Activated CD8-positive, alpha-beta memory T cell treated with anti-CD3 and anti-CD28 coated beads, Interleukin-2, amount 50 U/mL, for 24 hours (primary cell): ENCODE data around the gene FOXN4.

Source experiments
- DNase-seq: peaks from one replicate; pipeline ENCODE4 v3.0.0-alpha.2; 2020; ENCODE audit errors: extremely low read depth

The FOXN4 gene

GRCh38 chr12:109258607-109259544 lies 50.2 kb downstream of the FOXN4 start:
- no peak for DNase-seq

- no peak for DNase-seq
These were observed 50.9 kb downstream of the FOXN4 start for GRCh38 chr12:109258201-109258600.

GRCh38 chr12:109256011-109256410 lies 53.1 kb downstream of the FOXN4 start:
- DNase-seq: no peak

DNA sequence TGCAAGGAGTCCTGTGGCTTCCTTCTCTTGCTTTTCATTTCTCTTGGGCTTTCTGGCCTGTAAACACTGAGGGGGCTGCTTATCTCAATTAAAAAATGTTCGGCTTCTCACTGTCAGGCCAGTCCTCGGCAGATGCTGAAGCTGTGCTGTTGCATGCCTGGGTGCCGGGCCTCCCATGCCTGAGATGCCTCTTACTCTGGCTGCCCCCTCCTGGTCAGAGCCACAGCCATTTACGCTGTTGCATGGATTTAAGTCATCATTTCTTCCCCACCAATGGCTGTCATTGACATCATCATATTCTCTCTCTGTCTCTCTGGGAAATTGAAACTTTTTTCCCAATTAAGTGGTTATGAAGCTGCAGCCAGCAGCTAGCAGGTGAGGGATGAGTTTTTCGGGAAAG lies 53.7 kb downstream of the FOXN4 start:
- DNase-seq: no peak

DNA sequence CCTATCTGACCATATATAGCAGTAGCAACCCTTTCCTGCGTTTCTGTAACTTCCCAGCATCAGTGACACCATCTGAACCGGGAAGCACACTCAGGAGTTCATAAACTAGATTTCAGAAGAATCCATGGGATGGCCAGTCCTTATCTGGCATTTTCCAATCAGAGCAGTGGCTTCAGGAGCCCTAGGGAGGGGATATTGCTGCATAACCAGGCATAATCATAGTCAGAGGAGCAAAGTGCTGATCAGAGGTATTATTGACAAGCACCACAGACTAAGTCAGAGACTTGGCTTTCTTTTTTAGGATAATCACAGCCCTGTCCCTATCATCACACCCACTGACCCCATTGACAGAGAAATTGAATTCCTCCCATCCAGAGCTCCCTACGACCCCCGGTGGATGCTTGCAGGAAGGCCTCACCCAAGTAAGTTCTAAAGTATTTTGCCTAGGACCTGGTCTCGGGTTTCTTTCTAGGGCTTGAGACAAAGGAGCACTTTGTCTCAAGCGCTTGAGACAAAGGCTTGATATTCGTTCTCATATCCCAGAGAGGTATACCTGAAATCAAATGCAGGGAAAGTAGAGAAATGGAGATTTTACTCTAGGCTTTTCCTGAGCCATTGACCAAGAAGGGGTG lies 55.1 kb downstream of the FOXN4 start:
- no peak for DNase-seq

DNA sequence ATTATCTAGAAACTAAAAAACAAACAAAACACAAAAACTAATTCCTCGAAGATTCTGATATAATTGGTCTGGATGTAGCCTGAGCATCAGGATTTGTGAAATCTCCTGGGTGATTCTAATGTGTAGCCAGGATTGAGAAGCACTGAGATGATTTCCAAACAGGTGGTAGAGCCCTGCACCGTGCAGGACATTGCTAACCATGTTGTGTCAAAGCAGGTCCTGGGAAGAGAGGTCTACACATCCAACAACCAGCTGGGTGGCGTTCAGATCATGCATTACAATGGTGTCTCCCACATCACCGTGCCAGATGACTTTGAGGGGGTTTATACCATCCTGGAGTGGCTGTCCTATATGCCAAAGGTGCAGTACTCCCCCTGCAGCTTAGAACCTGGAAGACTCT lies 56.3 kb downstream of the FOXN4 start:
- DNase-seq: no peak

- DNase-seq: no peak
These were observed 58.6 kb downstream of the FOXN4 start for GRCh38 chr12:109250523-109250922.

- DNase-seq: no peak
These were observed 61.0 kb downstream of the FOXN4 start for GRCh38 chr12:109247831-109248654.

GRCh38 chr12:109246221-109246620 lies 62.9 kb downstream of the FOXN4 start:
- no peak for DNase-seq

GRCh38 chr12:109244073-109244472 lies 65.0 kb downstream of the FOXN4 start:
- no peak for DNase-seq

DNA sequence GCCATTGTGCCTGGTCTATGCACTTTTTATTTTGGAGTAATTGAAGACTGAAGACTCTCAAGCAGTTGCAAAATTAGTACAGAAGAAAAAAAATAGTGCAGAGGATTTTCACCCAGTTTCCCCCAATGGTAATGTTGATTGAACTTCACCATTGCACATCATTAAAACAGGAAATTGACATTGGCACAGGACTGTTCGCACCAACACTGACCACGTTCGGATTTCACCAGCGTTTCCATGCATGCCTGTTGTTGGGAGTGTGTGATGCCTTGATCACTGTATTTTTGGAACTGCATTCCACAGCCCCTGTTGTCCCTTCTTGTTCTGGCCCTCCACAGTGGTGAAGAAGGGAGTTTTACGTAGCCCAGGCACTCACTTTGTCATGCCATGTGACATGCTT lies 67.1 kb downstream of the FOXN4 start:
- no peak for DNase-seq

DNA sequence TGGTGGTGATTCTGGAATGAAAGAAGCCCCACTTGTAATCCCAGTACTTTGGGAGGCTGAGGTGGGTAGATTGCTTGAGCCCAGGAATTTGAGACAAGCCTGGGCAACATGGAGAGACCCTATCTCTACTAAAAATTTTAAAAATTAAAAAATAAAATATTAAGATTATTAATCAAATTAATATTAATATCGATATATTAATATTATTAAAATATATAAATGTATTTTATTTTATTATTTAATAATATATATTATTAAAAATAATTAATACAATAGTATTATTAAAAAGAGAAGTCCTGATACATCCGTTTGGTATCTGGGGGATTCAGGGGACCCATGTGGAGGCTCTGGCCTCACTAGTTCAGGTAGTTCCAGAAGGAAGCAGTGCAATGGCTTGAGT lies 68.7 kb downstream of the FOXN4 start:
- no peak for DNase-seq

DNA sequence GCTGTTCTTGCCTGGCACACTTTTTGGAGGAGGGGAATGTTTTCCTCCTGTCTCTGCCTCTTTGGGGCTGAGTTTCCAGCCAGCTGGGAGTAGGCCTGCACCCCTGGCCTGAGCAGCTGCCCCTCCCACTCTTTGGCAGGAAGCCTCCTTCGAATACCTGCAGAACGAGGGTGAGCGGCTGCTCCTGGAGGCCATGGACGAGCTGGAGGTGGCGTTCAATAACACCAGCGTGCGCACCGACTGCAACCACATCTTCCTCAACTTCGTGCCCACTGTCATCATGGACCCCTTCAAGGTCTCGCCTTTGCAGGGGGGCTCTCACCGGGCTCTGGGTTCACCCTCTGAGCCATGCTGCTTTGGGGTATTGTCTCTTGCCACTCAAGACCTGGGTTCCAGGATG lies 69.4 kb downstream of the FOXN4 start:
- no peak for DNase-seq

GRCh38 chr12:109239179-109239578 lies 69.9 kb downstream of the FOXN4 start:
- DNase-seq: no peak

DNA sequence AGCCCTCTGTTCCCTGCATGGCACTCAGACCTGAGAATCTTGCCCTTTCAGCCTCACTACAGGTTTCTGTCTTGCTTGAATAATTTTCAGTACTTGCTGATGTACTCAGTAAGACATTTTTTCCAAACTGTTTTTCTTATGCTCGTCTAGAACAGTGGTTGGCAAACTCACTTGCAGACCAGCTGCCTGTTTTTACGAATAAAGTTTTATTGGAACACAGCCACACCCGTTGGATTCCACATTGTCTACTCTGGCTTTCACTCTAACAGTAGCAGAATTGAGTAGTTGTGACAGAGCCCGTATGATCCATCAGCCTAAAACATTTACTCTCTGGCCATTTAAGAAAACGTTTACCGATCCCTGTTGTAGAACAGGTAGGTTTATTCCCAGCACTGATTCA lies 72.8 kb downstream of the FOXN4 start:
- no peak for DNase-seq

DNA sequence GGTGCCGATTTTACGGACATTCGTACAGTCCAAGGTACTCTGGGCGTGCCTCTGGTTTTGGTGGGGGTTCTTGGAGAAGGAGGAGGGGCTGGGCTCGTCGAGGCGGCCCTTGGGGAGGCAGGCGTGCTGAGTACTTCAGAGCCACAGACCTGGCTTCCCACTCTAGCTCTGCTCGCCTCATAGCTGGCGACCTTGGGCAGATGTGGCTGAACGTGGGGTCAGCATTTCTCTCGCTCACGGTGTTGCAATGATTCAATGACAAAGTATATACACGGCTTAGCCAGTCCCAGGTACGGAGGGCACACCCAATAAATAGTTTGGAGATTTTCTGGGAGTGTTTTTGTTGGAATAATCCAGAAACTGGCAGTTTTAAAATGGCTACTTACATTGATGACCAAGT lies 75.1 kb downstream of the FOXN4 start:
- DNase-seq: no peak

- DNase-seq: no peak
These were observed 76.4 kb downstream of the FOXN4 start for GRCh38 chr12:109232731-109233130.

- DNase-seq: no peak
These were observed 78.9 kb downstream of the FOXN4 start for GRCh38 chr12:109230193-109230592.

DNA sequence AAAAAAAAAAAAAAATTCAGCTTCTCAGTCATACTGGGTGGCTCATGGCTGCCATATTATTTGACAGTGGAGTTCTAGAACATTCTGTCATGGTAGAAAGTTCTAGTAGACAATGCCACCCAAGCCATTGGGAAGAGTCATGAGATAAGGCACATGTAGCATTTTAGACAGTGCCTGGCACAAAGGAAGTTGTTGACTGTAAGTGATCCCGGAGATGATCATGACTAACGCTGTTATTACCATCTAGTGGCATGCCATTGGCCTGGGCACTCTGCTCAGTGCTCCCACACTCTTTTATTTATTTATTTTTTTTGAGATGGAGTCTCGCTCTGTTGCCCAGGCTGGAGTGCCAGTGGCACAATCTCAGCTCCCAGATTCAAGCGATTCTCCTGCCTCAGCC lies 80.4 kb downstream of the FOXN4 start:
- no peak for DNase-seq
